CD14-positive monocyte (primary cell): ENCODE measurements around the gene LRBA. TPM values are rescaled to one million over a fixed set of nuclear protein-coding genes. Genes with fewer than 3 reads are reported as not detected.

Experiments used
- DNase-seq, 3 donors: peaks; one replicate each; pipeline ENCODE4 v3.0.0-alpha.2; 2011 to 2022
- H2AFZ ChIP-seq: 2 replicates; pipeline ENCODE4 v1.6.0; 2012; ENCODE audit warnings: mild to moderate bottlenecking, low read depth, low read length, inconsistent platforms; ENCODE audit not compliant: insufficient read depth, poor library complexity, severe bottlenecking
- H3K27ac ChIP-seq, 2 donors: 1 replicate in 1 of 2; 2 replicates in 1 of 2; pipeline ENCODE4 v1.5.1; 2012 to 2013; ENCODE audit warnings: low read length in 2 of 2, control low read depth in 1 of 2, inconsistent platforms in 1 of 2, low read depth in 1 of 2, mild to moderate bottlenecking in 1 of 2
- H3K27me3 ChIP-seq, 2 donors: one replicate each; pipeline versions ENCODE4 v1.6.0 to v1.6.1; 2011 to 2013; ENCODE audit warnings: low read length in 2 of 2; ENCODE audit not compliant: control insufficient read depth in 2 of 2, insufficient read depth in 2 of 2
- H3K36me3 ChIP-seq, 2 donors: replicated peaks in 1 of 2; 1 replicate in 1 of 2; 2 replicates in 1 of 2; pipeline versions ENCODE4 v1.5.1 to v1.6.1; 2012 to 2013; ENCODE audit warnings: low read length in 2 of 2, control low read depth in 1 of 2, inconsistent platforms in 1 of 2, mild to moderate bottlenecking in 1 of 2; ENCODE audit not compliant: insufficient read depth in 2 of 2, control insufficient read depth in 1 of 2
- H3K4me1 ChIP-seq, 2 donors: 1 replicate in 1 of 2; 2 replicates in 1 of 2; pipeline versions ENCODE4 v1.5.1 to v1.6.1; 2012 to 2013; ENCODE audit warnings: low read length in 2 of 2, control low read depth in 1 of 2, inconsistent platforms in 1 of 2, mild to moderate bottlenecking in 1 of 2, moderate library complexity in 1 of 2; ENCODE audit not compliant: insufficient read depth in 2 of 2, control insufficient read depth in 1 of 2
- H3K4me2 ChIP-seq: replicated peaks from 2 replicates; pipeline ENCODE3; 2012; ENCODE audit warnings: low read length, moderate library complexity, mild to moderate bottlenecking; ENCODE audit not compliant: poor library complexity, severe bottlenecking; ENCODE audit errors: extremely low read depth
- H3K4me3 ChIP-seq, 3 experiments: fragments of 200-600 bp in 1 of 3; sonication (generic) in 1 of 3; replicated peaks in 1 of 3; 1 replicate in 2 of 3; 2 replicates in 1 of 3; pipeline ENCODE4 v1.5.1; 2011 to 2013; ENCODE audit warnings: low read length in 3 of 3, mild to moderate bottlenecking in 3 of 3, control low read depth in 2 of 3, low read depth in 2 of 3, inconsistent platforms in 1 of 3, moderate library complexity in 1 of 3
- H3K79me2 ChIP-seq: 2 replicates; pipeline ENCODE4 v1.6.0; 2012; ENCODE audit warnings: mild to moderate bottlenecking, control low read depth, inconsistent platforms, low read length, moderate library complexity; ENCODE audit not compliant: insufficient read depth
- H3K9ac ChIP-seq: 2 replicates; pipeline ENCODE4 v1.6.0; 2017; ENCODE audit warnings: low read length, mild to moderate bottlenecking; ENCODE audit not compliant: insufficient read depth, poor library complexity, severe bottlenecking
- H3K9me3 ChIP-seq, 2 donors: replicated peaks in 1 of 2; 1 replicate in 1 of 2; 2 replicates in 1 of 2; pipeline versions ENCODE4 v1.5.1 to v1.6.1; 2012 to 2013; ENCODE audit warnings: low read length in 2 of 2, control low read depth in 1 of 2; ENCODE audit not compliant: control insufficient read depth in 1 of 2, insufficient read depth in 1 of 2
- H4K20me1 ChIP-seq: 2 replicates; pipeline ENCODE4 v1.6.0; 2012; ENCODE audit warnings: mild to moderate bottlenecking, low read length, control low read depth, moderate library complexity; ENCODE audit not compliant: insufficient read depth
- H3K27ac Mint-ChIP-seq, 7 donors: one replicate each; pipeline ENCODE4 v1.8.0; 2020; ENCODE audit warnings: mild to moderate bottlenecking in 7 of 7, mixed read lengths in 7 of 7, moderate library complexity in 6 of 7, inconsistent platforms in 2 of 7
- H3K27me3 Mint-ChIP-seq, 3 donors: one replicate each; pipeline ENCODE4 v1.8.0; 2021 to 2022; ENCODE audit warnings: low read depth in 3 of 3, mild to moderate bottlenecking in 3 of 3, mixed read lengths in 3 of 3, moderate library complexity in 3 of 3, inconsistent platforms in 1 of 3
- H3K36me3 Mint-ChIP-seq, 2 donors: one replicate each; pipeline ENCODE4 v1.8.0; 2020; ENCODE audit warnings: mixed read lengths in 2 of 2, inconsistent platforms in 1 of 2, mild to moderate bottlenecking in 1 of 2
- H3K4me1 Mint-ChIP-seq: one replicate; pipeline ENCODE4 v1.8.0; 2020; ENCODE audit warnings: mild to moderate bottlenecking, mixed read lengths
- H3K4me3 Mint-ChIP-seq, 2 donors: one replicate each; pipeline ENCODE4 v1.8.0; 2020; ENCODE audit warnings: mild to moderate bottlenecking in 2 of 2, mixed read lengths in 2 of 2, moderate library complexity in 1 of 2
- H3K9me3 Mint-ChIP-seq, 7 donors: one replicate each; pipeline ENCODE4 v1.8.0; 2020 to 2022; ENCODE audit warnings: mixed read lengths in 7 of 7, mild to moderate bottlenecking in 6 of 7, moderate library complexity in 6 of 7, inconsistent platforms in 2 of 7
- CTCF ChIP-seq: fragments of 200-600 bp; IDR thresholded peaks from one replicate; pipeline ENCODE4 v1.8.0; 2022; ENCODE audit warnings: antibody characterized with exemption, mild to moderate bottlenecking
- WGBS: methylation state at CpG from one replicate; pipeline ENCODE4 v1.1.5; 2013; ENCODE audit warnings: missing lambda C conversion rate; ENCODE audit not compliant: insufficient coverage; 5-methylcytosine and 5-hydroxymethylcytosine counted together
- intact Hi-C, 2 donors: fragments of 100-400 bp; cut with micrococcal nuclease; formaldehyde crosslinking; loops; one replicate each; pipeline versions ENCODE4 v1.15.0 to v1.15.1; 2023
- polyA plus RNA-seq, 3 donors: library from polyadenylated mRNA; depleted of rRNA in 1 of 3; unstranded in 2 of 3; stranded (reverse) in 1 of 3; fragments of 300-500 nt in 2 of 3; fragments of >200 nt in 1 of 3; fragmentation: Illumina TruSeq in 2 of 3; gene quantifications; 1 replicate in 2 of 3; 2 replicates in 1 of 3; pipeline ENCODE4 v1.2.3, GENCODE V29; 2012 to 2021

LRBA gene
- polyA plus RNA-seq, 3 donors, result 1.5 to 5.5 (median 4.4) TPM

- no peak overlapping the region for H2AFZ ChIP-seq
- intact Hi-C loops, result no loop called here
- peaks cover 0 to 4% of the 10 kb centered on the region in 2 donors for H3K9me3 ChIP-seq
- TF ChIP-seq CTCF, result no peak
- no peaks in the 10 kb centered on the region for H3K79me2 ChIP-seq
- no peak for DNase-seq
- no peaks in the 10 kb centered on the region for H4K20me1 ChIP-seq
- H3K4me2 ChIP-seq, result no peak overlapping the region
- H3K27me3 ChIP-seq, result no peaks in the 10 kb centered on the region
- no peaks in the 10 kb centered on the region for H3K4me1 ChIP-seq
- Mint-ChIP-seq H3K36me3 (peaks cover 0 to 3% of the 10 kb centered on the region in 2 donors), H3K4me1 (no peaks in the 10 kb centered on the region), H3K4me3 (no peak overlapping the region), H3K9me3 (peaks cover 0 to 11% (median 3%) of the 10 kb centered on the region in 7 donors), H3K27me3 (peaks cover 0 to 1% (median 0%) of the 10 kb centered on the region in 3 donors), H3K27ac (no peak overlapping the region)
- no peak overlapping the region for H3K4me3 ChIP-seq
- no peaks in the 10 kb centered on the region for H3K36me3 ChIP-seq
- WGBS, result no CpG with 5 or more reads among the region's 2 CpGs
- H3K27ac ChIP-seq, result no peak overlapping the region
- H3K9ac ChIP-seq, result no peak overlapping the region
Observed at GRCh38 chr4:150395872-150396271, 619.2 kb downstream of the LRBA start.

GRCh38 chr4:150394046-150394445 is 621.0 kb downstream of the LRBA start:
- Mint-ChIP-seq H3K27ac (no peak overlapping the region), H3K9me3 (peaks cover 0 to 11% (median 0%) of the 10 kb centered on the region in 7 donors), H3K4me3 (no peak overlapping the region), H3K27me3 (peaks cover 0 to 1% (median 0%) of the 10 kb centered on the region in 3 donors), H3K4me1 (no peaks in the 10 kb centered on the region), H3K36me3 (peaks cover 0 to 1% of the 10 kb centered on the region in 2 donors)
- H3K27me3 ChIP-seq, result no peaks in the 10 kb centered on the region
- no peak for DNase-seq
- no peak overlapping the region for H3K27ac ChIP-seq
- no peak overlapping the region for H3K4me2 ChIP-seq
- no peak for TF ChIP-seq CTCF
- no peak overlapping the region for H2AFZ ChIP-seq
- intact Hi-C loops, result no loop called here
- no peaks in the 10 kb centered on the region for H3K4me1 ChIP-seq
- no peak overlapping the region for H3K9ac ChIP-seq
- H3K4me3 ChIP-seq, result no peak overlapping the region
- no peaks in the 10 kb centered on the region for H3K36me3 ChIP-seq
- H4K20me1 ChIP-seq, result no peaks in the 10 kb centered on the region
- no peaks in the 10 kb centered on the region for H3K79me2 ChIP-seq
- peaks cover 0 to 4% of the 10 kb centered on the region in 2 donors for H3K9me3 ChIP-seq
